OCI-LY1 (cell line): ENCODE data around the gene ATXN7L1.

Experiments used
- H2AFZ ChIP-seq: fragments of 200-600 bp; sonication (generic), shearing (Covaris generic); 2 replicates; pipeline ENCODE4 v1.6.0; 2014; ENCODE audit warnings: antibody characterized with exemption, mild to moderate bottlenecking, low read length
- H3F3A ChIP-seq: fragments of 200-600 bp; sonication (generic), shearing (Covaris generic); 2 replicates; pipeline ENCODE4 v1.6.0; 2014; ENCODE audit warnings: mild to moderate bottlenecking, antibody characterized with exemption, low read length, moderate library complexity; ENCODE audit not compliant: insufficient read depth
- H3K27ac ChIP-seq: fragments of 200-600 bp; sonication (generic); 2 replicates; pipeline ENCODE4 v1.5.1; 2014; ENCODE audit warnings: low read length, mixed run types, mild to moderate bottlenecking, low read depth; ENCODE audit not compliant: poor library complexity, severe bottlenecking
- H3K27me3 ChIP-seq: fragments of 200-600 bp; sonication (generic); 2 replicates; pipeline ENCODE4 v1.6.0; 2014; ENCODE audit warnings: antibody characterized with exemption, mild to moderate bottlenecking, low read length, moderate library complexity; ENCODE audit not compliant: insufficient read depth
- H3K36me3 ChIP-seq: fragments of 200-600 bp; sonication (generic); 2 replicates; pipeline ENCODE4 v1.6.1; 2014; ENCODE audit warnings: mild to moderate bottlenecking, antibody characterized with exemption, low read length, moderate library complexity, mixed read lengths; ENCODE audit not compliant: insufficient read depth
- H3K4me1 ChIP-seq: fragments of 200-600 bp; sonication (generic); 2 replicates; pipeline ENCODE4 v1.5.1; 2014; ENCODE audit warnings: mild to moderate bottlenecking, low read length, moderate library complexity; ENCODE audit not compliant: insufficient read depth, severe bottlenecking
- H3K4me2 ChIP-seq: fragments of 200-600 bp; sonication (generic), shearing (Covaris generic); 2 replicates; pipeline ENCODE4 v1.6.1; 2014; ENCODE audit warnings: low read length
- H3K4me3 ChIP-seq: fragments of 200-600 bp; sonication (generic); 2 replicates; pipeline ENCODE4 v1.5.1; 2014; ENCODE audit warnings: low read length, low read depth, mild to moderate bottlenecking, mixed read lengths; ENCODE audit not compliant: poor library complexity, severe bottlenecking
- H3K79me2 ChIP-seq: fragments of 200-600 bp; shearing (Covaris generic); 2 replicates; pipeline ENCODE4 v1.6.1; 2016; ENCODE audit warnings: mixed run types, low read length, mixed read lengths; ENCODE audit not compliant: insufficient read depth
- H3K9ac ChIP-seq: fragments of 200-600 bp; sonication (generic), shearing (Covaris generic); 2 replicates; pipeline ENCODE4 v1.6.1; 2014; ENCODE audit warnings: mild to moderate bottlenecking, low read length, mixed read lengths
- H3K9me2 ChIP-seq: fragments of 200-600 bp; sonication (generic), shearing (Covaris generic); 2 replicates; pipeline ENCODE4 v1.6.1; 2014; ENCODE audit warnings: low read depth, mild to moderate bottlenecking, low read length, mixed read lengths
- H3K9me3 ChIP-seq: fragments of 200-600 bp; shearing (Covaris generic); 2 replicates; pipeline ENCODE4 v1.6.1; 2014; ENCODE audit warnings: low read length, mixed read lengths
- H4K20me1 ChIP-seq: fragments of 200-600 bp; sonication (generic), shearing (Covaris generic); 2 replicates; pipeline ENCODE4 v1.6.0; 2016; ENCODE audit warnings: mild to moderate bottlenecking, low read length; ENCODE audit not compliant: insufficient read depth
- CTCF ChIP-seq: fragments of 200-600 bp; sonication (generic), shearing (Covaris generic); IDR thresholded peaks from 2 replicates; pipeline ENCODE4 v1.5.1; 2017; ENCODE audit warnings: mild to moderate bottlenecking, antibody characterized with exemption, low read length, moderate library complexity, mixed read lengths
- EZH2 ChIP-seq: fragments of 200-600 bp; sonication (generic), shearing (Covaris generic); IDR thresholded peaks from 2 replicates; pipeline ENCODE4 v1.8.0; 2017; ENCODE audit warnings: borderline replicate concordance, mixed run types, mild to moderate bottlenecking, antibody characterized with exemption, low read length, moderate library complexity, mixed read lengths

ATXN7L1 gene

GRCh38 chr7:105751054-105751453, 125.3 kb downstream of the ATXN7L1 start:
- H3K79me2 ChIP-seq: no peaks in the 10 kb centered on the region
- no peak overlapping the region for H3K4me2 ChIP-seq
- no peaks in the 10 kb centered on the region for H3K27me3 ChIP-seq
- H3K9me3 ChIP-seq: no peaks in the 10 kb centered on the region
- no peak overlapping the region for H3K27ac ChIP-seq
- no peaks in the 10 kb centered on the region for H3K36me3 ChIP-seq
- no peaks in the 10 kb centered on the region for H3K9me2 ChIP-seq
- no peak overlapping the region for H3K4me3 ChIP-seq
- TF ChIP-seq CTCF (no peak), EZH2 (no peak)
- no peaks in the 10 kb centered on the region for H3F3A ChIP-seq
- H3K4me1 ChIP-seq: no peaks in the 10 kb centered on the region
- H2AFZ ChIP-seq: no peak overlapping the region
- no peak overlapping the region for H3K9ac ChIP-seq
- no peaks in the 10 kb centered on the region for H4K20me1 ChIP-seq

- H3F3A ChIP-seq: no peaks in the 10 kb centered on the region
- TF ChIP-seq EZH2: no peak
- 0 out of 2 replicates have a peak, but pooled peaks have one; percentile 11 for TF ChIP-seq CTCF
- no peaks in the 10 kb centered on the region for H3K36me3 ChIP-seq
- no peak overlapping the region for H3K4me3 ChIP-seq
- no peaks in the 10 kb centered on the region for H4K20me1 ChIP-seq
- H3K9me2 ChIP-seq: no peaks in the 10 kb centered on the region
- H3K27me3 ChIP-seq: no peaks in the 10 kb centered on the region
- H3K9me3 ChIP-seq: no peaks in the 10 kb centered on the region
- no peaks in the 10 kb centered on the region for H3K79me2 ChIP-seq
- no peak overlapping the region for H2AFZ ChIP-seq
- no peak overlapping the region for H3K27ac ChIP-seq
- no peak overlapping the region for H3K9ac ChIP-seq
- H3K4me1 ChIP-seq: no peaks in the 10 kb centered on the region
- H3K4me2 ChIP-seq: no peak overlapping the region
These were observed 127.7 kb downstream of the ATXN7L1 start for GRCh38 chr7:105748701-105749100.

- no peaks in the 10 kb centered on the region for H3K9me2 ChIP-seq
- H2AFZ ChIP-seq: no peak overlapping the region
- no peaks in the 10 kb centered on the region for H3K4me1 ChIP-seq
- no peaks in the 10 kb centered on the region for H4K20me1 ChIP-seq
- H3F3A ChIP-seq: no peaks in the 10 kb centered on the region
- H3K9ac ChIP-seq: no peak overlapping the region
- no peaks in the 10 kb centered on the region for H3K36me3 ChIP-seq
- no peak overlapping the region for H3K4me3 ChIP-seq
- no peaks in the 10 kb centered on the region for H3K79me2 ChIP-seq
- H3K4me2 ChIP-seq: no peak overlapping the region
- no peak overlapping the region for H3K27ac ChIP-seq
- H3K27me3 ChIP-seq: no peaks in the 10 kb centered on the region
- no peak for TF ChIP-seq EZH2
- TF ChIP-seq CTCF: no peak
- no peaks in the 10 kb centered on the region for H3K9me3 ChIP-seq
These were observed 130.6 kb downstream of the ATXN7L1 start for GRCh38 chr7:105745681-105746330.
